Astrocyte of the spinal cord (primary cell): ENCODE data around the gene HIP1.

Experiments used
- DNase-seq: peaks from one replicate; pipeline ENCODE4 v3.0.0; 2011; ENCODE audit warnings: low read depth, low spot score
- H3K4me3 ChIP-seq: 2 replicates; pipeline ENCODE4 v1.5.1; 2011; ENCODE audit warnings: low read depth, mild to moderate bottlenecking, low read length, moderate library complexity
- CTCF ChIP-seq: IDR thresholded peaks from 2 replicates; pipeline ENCODE4 v1.5.1; 2012; ENCODE audit warnings: low read depth, mild to moderate bottlenecking, low read length, inconsistent platforms
- in situ Hi-C: cut with HindIII; loops from 2 replicates; pipeline ENCODE4 v1.10.0; 2017; ENCODE audit warnings: low sequenced_read_pairs

The HIP1 gene

DNA sequence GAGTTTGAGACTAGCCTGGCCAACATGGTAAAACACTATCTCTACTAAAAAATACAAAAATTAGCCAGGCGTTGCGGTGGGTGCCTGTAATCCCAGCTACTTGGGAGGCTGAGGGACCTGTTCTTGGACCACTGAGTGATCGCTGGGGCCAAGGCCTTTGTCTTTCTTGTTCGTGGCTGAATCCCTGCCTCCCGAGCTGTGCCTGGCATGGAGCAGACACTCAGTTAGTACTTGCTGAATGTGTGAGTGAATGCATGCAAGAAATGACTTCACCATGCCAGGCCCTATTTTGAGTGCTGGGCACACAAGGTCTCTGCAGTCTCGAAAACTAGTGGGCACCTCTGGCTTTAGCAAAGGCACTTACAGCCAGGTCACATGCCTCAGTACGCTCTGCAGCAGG lies 85.1 kb downstream of the HIP1 start:
- no peak for TF ChIP-seq CTCF
- in situ Hi-C loops: no loop called here
- no peak for DNase-seq

DNA sequence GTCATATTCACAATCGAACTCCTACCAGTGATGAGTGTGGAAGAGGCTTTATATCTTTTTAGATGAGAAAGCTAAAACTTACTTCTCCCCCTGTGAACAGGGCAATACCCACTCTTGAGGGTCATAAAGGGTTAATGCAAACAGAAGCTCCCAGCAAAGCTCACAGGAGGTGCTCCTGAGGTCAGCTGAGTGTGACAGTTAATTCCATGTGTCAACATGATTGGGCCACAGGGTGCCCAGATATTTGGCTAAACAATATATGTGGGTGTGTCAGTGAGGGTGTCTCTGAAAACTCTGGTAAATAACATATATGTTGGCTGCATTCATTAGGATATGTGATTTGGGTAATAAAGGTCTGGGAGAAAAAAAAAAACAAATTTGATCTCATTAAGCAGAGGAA lies 86.0 kb downstream of the HIP1 start:
- no peak for DNase-seq
- no peak overlapping the region for H3K4me3 ChIP-seq
- no peak for TF ChIP-seq CTCF
- in situ Hi-C loops: no loop called here

More for the DNA sequence above, 85.1 kb downstream of the HIP1 start:
- H3K4me3 ChIP-seq: no peak overlapping the region

DNA sequence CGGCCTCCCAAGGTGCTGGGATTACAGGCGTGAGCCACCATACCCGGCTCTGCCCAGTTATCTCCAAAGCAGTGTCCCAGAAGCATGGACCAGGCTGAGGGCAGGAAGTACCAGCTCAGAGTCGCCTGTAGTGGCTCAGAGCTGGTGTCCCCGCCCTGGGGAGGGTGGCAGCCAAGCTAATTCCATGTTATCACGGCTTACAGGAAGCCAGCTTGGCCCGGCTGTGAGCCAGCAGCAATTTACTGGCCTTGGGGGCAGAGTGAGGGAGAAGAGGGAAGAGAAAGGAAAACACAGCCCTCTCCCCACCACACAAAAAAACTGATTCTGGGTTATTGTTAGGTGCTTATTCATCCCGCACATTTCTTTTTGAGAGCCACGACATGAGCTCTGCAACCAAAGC lies 88.1 kb downstream of the HIP1 start:
- in situ Hi-C loops: no loop called here
- no peak overlapping the region for H3K4me3 ChIP-seq
- DNase-seq: no peak
- TF ChIP-seq CTCF: no peak

DNA sequence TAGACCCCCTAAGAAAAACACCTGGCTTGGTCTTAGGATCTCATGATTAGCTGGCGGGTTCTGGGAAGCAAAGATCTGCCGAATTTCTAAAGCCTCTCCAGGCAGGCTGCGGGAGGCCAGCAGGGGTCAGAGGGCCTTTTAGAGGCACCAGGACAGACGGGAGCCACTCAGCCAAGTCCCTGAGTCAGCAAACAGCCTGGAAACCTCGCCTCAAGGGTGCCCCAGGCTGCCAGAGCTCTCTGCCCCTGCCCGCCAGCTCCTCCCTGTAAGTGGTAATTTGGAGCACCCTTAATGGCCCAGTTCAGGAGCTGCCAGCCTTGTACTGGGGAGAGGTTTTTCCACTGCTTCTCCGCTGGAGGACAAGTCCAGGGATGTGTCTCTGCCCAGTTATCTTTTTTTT lies 88.7 kb downstream of the HIP1 start:
- in situ Hi-C loops: no loop called here
- TF ChIP-seq CTCF: no peak
- DNase-seq: no peak

GRCh38 chr7:75649462-75649861 lies 89.3 kb downstream of the HIP1 start:
- H3K4me3 ChIP-seq: no peak overlapping the region
- no peak for TF ChIP-seq CTCF
- DNase-seq: no peak
- in situ Hi-C loops: no loop called here

More for the DNA sequence above, 88.7 kb downstream of the HIP1 start:
- no peak overlapping the region for H3K4me3 ChIP-seq

DNA sequence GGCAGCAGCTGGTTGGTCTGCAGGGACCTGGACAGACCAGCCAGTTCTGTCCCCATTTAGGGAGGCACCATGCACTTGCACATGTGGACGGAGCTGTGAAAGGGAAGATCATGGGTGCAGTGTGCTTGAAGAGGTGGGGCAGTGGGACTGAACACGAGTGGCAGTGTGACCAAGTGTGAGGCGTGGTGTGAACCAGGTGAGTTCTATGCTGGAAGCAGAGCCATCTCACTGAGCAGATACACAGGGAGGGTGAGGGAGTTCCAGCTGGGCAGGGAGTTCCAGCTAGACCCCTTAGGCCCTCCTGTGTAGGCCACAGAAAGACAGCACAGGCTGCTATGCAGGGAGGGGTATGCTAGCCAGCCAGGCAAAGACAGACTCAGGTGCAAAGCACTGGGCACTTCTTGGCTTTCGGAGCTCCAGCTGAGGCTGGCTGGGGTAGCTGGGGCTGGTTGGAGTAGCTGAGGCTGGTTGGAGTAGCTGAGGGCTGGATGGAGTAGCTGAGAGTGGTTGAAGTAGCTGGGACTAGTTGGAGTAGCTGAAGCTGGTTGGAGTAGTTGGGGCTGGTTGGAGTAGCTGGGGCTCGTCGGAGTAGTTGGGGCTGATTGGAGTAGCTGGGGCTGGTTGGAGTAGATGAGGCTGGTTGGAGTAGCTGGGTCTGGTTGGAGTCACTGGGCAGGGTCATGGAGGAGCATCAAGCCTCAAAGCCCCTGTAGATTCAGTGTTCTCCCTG lies 90.9 kb downstream of the HIP1 start:
- no peak for DNase-seq
- no peak overlapping the region for H3K4me3 ChIP-seq
- in situ Hi-C loops: no loop called here
- TF ChIP-seq CTCF: no peak

- no peak overlapping the region for H3K4me3 ChIP-seq
- no peak for DNase-seq
- no peak for TF ChIP-seq CTCF
- in situ Hi-C loops: no loop called here
Observed at GRCh38 chr7:75646571-75647102, 92.1 kb downstream of the HIP1 start.
